ENCODE measurements around the gene GMCL2.

DNA sequence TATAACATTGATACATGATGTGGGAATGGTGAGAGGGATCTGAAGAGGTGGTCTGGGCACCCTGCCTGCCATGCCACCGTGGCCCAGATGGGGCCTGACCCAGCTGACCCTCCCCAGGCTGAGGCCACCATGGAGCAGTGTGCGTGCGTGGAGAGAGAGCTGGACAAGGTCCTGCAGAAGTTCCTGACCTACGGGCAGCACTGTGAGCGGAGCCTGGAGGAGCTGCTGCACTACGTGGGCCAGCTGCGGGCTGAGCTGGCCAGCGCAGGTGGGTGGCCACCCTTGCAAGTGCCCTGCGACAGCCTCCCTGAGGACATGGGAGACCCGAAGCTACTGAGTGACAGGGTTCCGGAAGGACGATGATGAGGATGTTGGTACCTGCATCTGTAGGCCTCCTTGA, 49.2 kb downstream of the GMCL2 start:
- no peak for TF ChIP-seq POLR2A (IDR thresholded peaks at IDR 0.05; ENCODE audit: low read length)
- TF ChIP-seq GATA1 (IDR thresholded peaks at IDR 0.05; ENCODE audit: low read depth, low read length): no peak

Measured in erythroblast (primary cell).